Activated naive CD8-positive, alpha-beta T cell treated with anti-CD3 and anti-CD28 coated beads, Interleukin-2, amount 10 ng/mL, durations not matched to agents 7 days and 5 days (primary cell): Measurements from ENCODE around the gene DSCAM. TPM values are rescaled to one million over a fixed set of nuclear protein-coding genes. Genes with fewer than 3 reads are reported as not detected.

Experiments used
- ATAC-seq: fragments of 150-1000 bp; cut with Tn5 transposase; one replicate; pipeline ENCODE4 v1.10.0; 2021; ENCODE audit warnings: low read depth, moderate library complexity
- POLR2A ChIA-PET: fragments of 350-600 bp; sonication (Branson Sonifier 250); formaldehyde crosslinking; loops from one replicate; lab custom pipeline; 2021; ENCODE audit warnings: antibody characterized with exemption; lab: Charles Lee
- DNase-seq: peaks from one replicate; pipeline ENCODE4 v3.0.0; 2021
- H3K27ac Mint-ChIP-seq: one replicate; pipeline ENCODE4 v1.8.0; 2022; ENCODE audit warnings: mild to moderate bottlenecking, mixed read lengths
- H3K27me3 Mint-ChIP-seq: one replicate; pipeline ENCODE4 v1.8.0; 2022; ENCODE audit warnings: mild to moderate bottlenecking, moderate library complexity, mixed read lengths
- H3K36me3 Mint-ChIP-seq: one replicate; pipeline ENCODE4 v1.8.0; 2021; ENCODE audit warnings: mild to moderate bottlenecking, mixed read lengths
- H3K4me1 Mint-ChIP-seq: one replicate; pipeline ENCODE4 v1.8.0; 2021; ENCODE audit warnings: mixed read lengths
- H3K4me3 Mint-ChIP-seq: one replicate; pipeline ENCODE4 v1.8.0; 2022; ENCODE audit warnings: mild to moderate bottlenecking, moderate library complexity, mixed read lengths
- H3K9me3 Mint-ChIP-seq: one replicate; pipeline ENCODE4 v1.8.0; 2021; ENCODE audit warnings: mixed read lengths
- total RNA-seq, 2 experiments: library from RNA; stranded (reverse); gene quantifications; one replicate each; pipeline ENCODE4 v1.2.3, GENCODE V29; 2021

The DSCAM gene
- total RNA-seq, 2 experiments from 2014 or later, result not detected

- POLR2A ChIA-PET, result no interaction called here
- DNase-seq, result no peak
- H3K4me1 Mint-ChIP-seq, result no peaks in the 10 kb centered on the region
These were observed 147.6 kb downstream of the DSCAM start for GRCh38 chr21:40699366-40699765.

GRCh38 chr21:40696246-40696645 is 150.7 kb downstream of the DSCAM start:
- POLR2A ChIA-PET, result no interaction called here
- no peaks in the 10 kb centered on the region for H3K27me3 Mint-ChIP-seq
- no peak overlapping the region for H3K4me3 Mint-ChIP-seq
- DNase-seq, result no peak
- no peaks in the 10 kb centered on the region for H3K9me3 Mint-ChIP-seq
- H3K27ac Mint-ChIP-seq, result no peak overlapping the region
- H3K36me3 Mint-ChIP-seq, result no peaks in the 10 kb centered on the region
- ATAC-seq, result no peak
- no peaks in the 10 kb centered on the region for H3K4me1 Mint-ChIP-seq

More at GRCh38 chr21:40699366-40699765, 147.6 kb downstream of the DSCAM start:
- no peak overlapping the region for H3K4me3 Mint-ChIP-seq
- no peaks in the 10 kb centered on the region for H3K27me3 Mint-ChIP-seq
- H3K9me3 Mint-ChIP-seq, result no peaks in the 10 kb centered on the region
- H3K27ac Mint-ChIP-seq, result no peak overlapping the region
- no peaks in the 10 kb centered on the region for H3K36me3 Mint-ChIP-seq
- no peak for ATAC-seq

GRCh38 chr21:40689840-40690360 is 157.1 kb downstream of the DSCAM start:
- Mint-ChIP-seq H3K4me1 (no peaks in the 10 kb centered on the region), H3K36me3 (no peaks in the 10 kb centered on the region), H3K27me3 (no peaks in the 10 kb centered on the region), H3K4me3 (no peak overlapping the region), H3K9me3 (no peaks in the 10 kb centered on the region), H3K27ac (no peak overlapping the region)
- DNase-seq (no peak), ATAC-seq (no peak)
- POLR2A ChIA-PET, result no interaction called here

GRCh38 chr21:40689217-40689616 is 157.7 kb downstream of the DSCAM start:
- no peaks in the 10 kb centered on the region for H3K9me3 Mint-ChIP-seq
- no peak for ATAC-seq
- H3K27me3 Mint-ChIP-seq, result no peaks in the 10 kb centered on the region

GRCh38 chr21:40688106-40688864 is 158.7 kb downstream of the DSCAM start:
- H3K4me3 Mint-ChIP-seq, result no peak overlapping the region
- H3K4me1 Mint-ChIP-seq, result no peaks in the 10 kb centered on the region
- ATAC-seq (no peak), DNase-seq (no peak)
- no peaks in the 10 kb centered on the region for H3K9me3 Mint-ChIP-seq
- POLR2A ChIA-PET, result no interaction called here
- H3K27ac Mint-ChIP-seq, result no peak overlapping the region
- no peaks in the 10 kb centered on the region for H3K36me3 Mint-ChIP-seq
- H3K27me3 Mint-ChIP-seq, result no peaks in the 10 kb centered on the region

More at GRCh38 chr21:40689217-40689616, 157.7 kb downstream of the DSCAM start:
- Mint-ChIP-seq H3K4me1 (no peaks in the 10 kb centered on the region), H3K27ac (no peak overlapping the region), H3K36me3 (no peaks in the 10 kb centered on the region), H3K4me3 (no peak overlapping the region)
- DNase-seq, result no peak
- POLR2A ChIA-PET, result no interaction called here

- Mint-ChIP-seq H3K36me3 (no peaks in the 10 kb centered on the region), H3K4me3 (no peak overlapping the region), H3K4me1 (no peaks in the 10 kb centered on the region), H3K27me3 (no peaks in the 10 kb centered on the region), H3K9me3 (peaks cover 2% of the 10 kb centered on the region), H3K27ac (no peak overlapping the region)
- DNase-seq (no peak), ATAC-seq (no peak)
- POLR2A ChIA-PET, result no interaction called here
These were observed 159.3 kb downstream of the DSCAM start for GRCh38 chr21:40687625-40688024.

GRCh38 chr21:40686526-40686925 is 160.4 kb downstream of the DSCAM start:
- H3K4me3 Mint-ChIP-seq, result no peak overlapping the region
- DNase-seq (no peak), ATAC-seq (no peak)
- H3K4me1 Mint-ChIP-seq, result no peaks in the 10 kb centered on the region
- no peaks in the 10 kb centered on the region for H3K27me3 Mint-ChIP-seq
- no peak overlapping the region for H3K27ac Mint-ChIP-seq
- POLR2A ChIA-PET, result no interaction called here
- H3K36me3 Mint-ChIP-seq, result no peaks in the 10 kb centered on the region
- peaks cover 4% of the 10 kb centered on the region for H3K9me3 Mint-ChIP-seq

GRCh38 chr21:40685141-40685540 is 161.8 kb downstream of the DSCAM start:
- Mint-ChIP-seq H3K27ac (no peak overlapping the region), H3K27me3 (no peaks in the 10 kb centered on the region), H3K4me3 (no peak overlapping the region), H3K36me3 (no peaks in the 10 kb centered on the region), H3K4me1 (no peaks in the 10 kb centered on the region), H3K9me3 (peaks cover 4% of the 10 kb centered on the region)
- DNase-seq (no peak), ATAC-seq (no peak)
- POLR2A ChIA-PET, result no interaction called here

GRCh38 chr21:40684726-40685125 is 162.2 kb downstream of the DSCAM start:
- Mint-ChIP-seq H3K36me3 (no peaks in the 10 kb centered on the region), H3K4me1 (no peaks in the 10 kb centered on the region), H3K27ac (no peak overlapping the region), H3K9me3 (peaks cover 4% of the 10 kb centered on the region), H3K27me3 (no peaks in the 10 kb centered on the region), H3K4me3 (no peak overlapping the region)
- ATAC-seq (no peak), DNase-seq (no peak)
- POLR2A ChIA-PET, result no interaction called here

GRCh38 chr21:40683349-40683748 is 163.6 kb downstream of the DSCAM start:
- Mint-ChIP-seq H3K36me3 (no peaks in the 10 kb centered on the region), H3K27ac (no peak overlapping the region), H3K27me3 (no peaks in the 10 kb centered on the region), H3K9me3 (peaks cover 4% of the 10 kb centered on the region), H3K4me1 (no peaks in the 10 kb centered on the region), H3K4me3 (no peak overlapping the region)
- DNase-seq, result no peak
- POLR2A ChIA-PET, result no interaction called here
- no peak for ATAC-seq

GRCh38 chr21:40681164-40681859 is 165.6 kb downstream of the DSCAM start:
- Mint-ChIP-seq H3K4me1 (no peaks in the 10 kb centered on the region), H3K4me3 (no peak overlapping the region), H3K9me3 (peaks cover 4% of the 10 kb centered on the region), H3K27me3 (no peaks in the 10 kb centered on the region), H3K36me3 (no peaks in the 10 kb centered on the region), H3K27ac (no peak overlapping the region)
- POLR2A ChIA-PET, result no interaction called here
- ATAC-seq (no peak), DNase-seq (no peak)

- no peak overlapping the region for H3K4me3 Mint-ChIP-seq
These were observed 166.6 kb downstream of the DSCAM start for GRCh38 chr21:40680311-40680710.

GRCh38 chr21:40678681-40679284 is 168.2 kb downstream of the DSCAM start:
- POLR2A ChIA-PET, result no interaction called here
- Mint-ChIP-seq H3K36me3 (no peaks in the 10 kb centered on the region), H3K4me3 (no peak overlapping the region), H3K27me3 (no peaks in the 10 kb centered on the region), H3K27ac (no peak overlapping the region), H3K4me1 (no peaks in the 10 kb centered on the region), H3K9me3 (peaks cover 4% of the 10 kb centered on the region)
- no peak for DNase-seq
- no peak for ATAC-seq

More at GRCh38 chr21:40680311-40680710, 166.6 kb downstream of the DSCAM start:
- Mint-ChIP-seq H3K36me3 (no peaks in the 10 kb centered on the region), H3K9me3 (peaks cover 4% of the 10 kb centered on the region), H3K27ac (no peak overlapping the region), H3K4me1 (no peaks in the 10 kb centered on the region), H3K27me3 (no peaks in the 10 kb centered on the region)
- POLR2A ChIA-PET, result no interaction called here
- no peak for DNase-seq
- ATAC-seq, result no peak
